T-helper 1 cell treated with Interleukin-12 subunit alpha and Interleukin-12 subunit beta and Interleukin-4 antibody, amounts not matched to agents 30 ng/mL and 1 ng/mL, for 36 hours (primary cell): ENCODE data around the gene CYP4B1. TPM values are rescaled to one million over a fixed set of nuclear protein-coding genes. Genes with fewer than 3 reads are reported as not detected.

ENCODE experiments used
- intact Hi-C: fragments of 100-400 bp; cut with micrococcal nuclease; formaldehyde crosslinking; loops from one replicate; pipeline ENCODE4 v1.15.1; 2024
- total RNA-seq: library from RNA; stranded (reverse); gene quantifications from 2 replicates; pipeline ENCODE4 v1.2.3, GENCODE V29; 2022

CYP4B1 gene
- total RNA-seq, 1 donor from 2014 or later: 0.10 TPM

GRCh38 chr1:46793126-46793525 lies 5.7 kb upstream of the CYP4B1 start:
- intact Hi-C loops: no loop called here

GRCh38 chr1:46797696-46798470 lies 963 bp upstream of the CYP4B1 start:
- intact Hi-C loops: no loop called here

- intact Hi-C loops: no loop called here
Measured at GRCh38 chr1:46800742-46801141, 1.9 kb downstream of the CYP4B1 start.

- intact Hi-C loops: no loop called here
Measured at GRCh38 chr1:46801323-46802055, 2.6 kb downstream of the CYP4B1 start.

- intact Hi-C loops: no loop called here
Measured at GRCh38 chr1:46802081-46802480, 3.2 kb downstream of the CYP4B1 start.

GRCh38 chr1:46802901-46803574 lies 4.2 kb downstream of the CYP4B1 start:
- intact Hi-C loops: no loop called here

- intact Hi-C loops: no loop called here
Measured at GRCh38 chr1:46804027-46804889, 5.4 kb downstream of the CYP4B1 start.

- intact Hi-C loops: no loop called here
Measured at GRCh38 chr1:46804926-46805325, 6.1 kb downstream of the CYP4B1 start.

GRCh38 chr1:46805755-46806154 lies 6.9 kb downstream of the CYP4B1 start:
- intact Hi-C loops: no loop called here

- intact Hi-C loops: no loop called here
Measured at GRCh38 chr1:46806196-46807020, 7.6 kb downstream of the CYP4B1 start.

- intact Hi-C loops: no loop called here
Measured at GRCh38 chr1:46807046-46807972, 8.5 kb downstream of the CYP4B1 start.

GRCh38 chr1:46809071-46809470 lies 10.2 kb downstream of the CYP4B1 start:
- intact Hi-C loops: no loop called here

- intact Hi-C loops: no loop called here
Measured at GRCh38 chr1:46809904-46810303, 11.1 kb downstream of the CYP4B1 start.

- intact Hi-C loops: no loop called here
Measured at GRCh38 chr1:46810596-46810995, 11.8 kb downstream of the CYP4B1 start.

- intact Hi-C loops: no loop called here
Measured at GRCh38 chr1:46811053-46811452, 12.2 kb downstream of the CYP4B1 start.

- intact Hi-C loops: no loop called here
Measured at GRCh38 chr1:46812065-46812963, 13.5 kb downstream of the CYP4B1 start.

GRCh38 chr1:46812996-46813857 lies 14.4 kb downstream of the CYP4B1 start:
- intact Hi-C loops: no loop called here
